Mesenchymal stem cell (in vitro differentiated cells and primary cell): ENCODE data around the gene MT1F.

Source experiments
- DNase-seq: peaks from one replicate; pipeline ENCODE4 v3.0.0-alpha.2; 2013
- H2AFZ ChIP-seq: one replicate; pipeline ENCODE4 v1.6.1; 2013; ENCODE audit warnings: low read depth, mild to moderate bottlenecking, control low read depth, inconsistent platforms, low read length, moderate library complexity
- H2AK5ac ChIP-seq: 2 replicates; pipeline ENCODE4 v1.6.1; 2013; ENCODE audit warnings: low read length, moderate library complexity, mild to moderate bottlenecking, inconsistent platforms; ENCODE audit not compliant: severe bottlenecking
- H2BK120ac ChIP-seq: one replicate; pipeline ENCODE4 v1.6.1; 2013; ENCODE audit warnings: low read depth, mild to moderate bottlenecking, inconsistent platforms, low read length, moderate library complexity
- H2BK12ac ChIP-seq, 2 experiments: one replicate each; pipeline ENCODE4 v1.6.1; 2013; ENCODE audit warnings: inconsistent platforms in 2 of 2, low read length in 2 of 2, mild to moderate bottlenecking in 2 of 2, moderate library complexity in 2 of 2, control low read depth in 1 of 2
- H2BK15ac ChIP-seq: one replicate; pipeline ENCODE4 v1.6.1; 2013; ENCODE audit warnings: mild to moderate bottlenecking, low read depth, inconsistent platforms; ENCODE audit not compliant: poor library complexity, severe bottlenecking
- H2BK5ac ChIP-seq: 2 replicates; pipeline ENCODE4 v1.6.1; 2013; ENCODE audit warnings: low read depth, mild to moderate bottlenecking, low read length, control low read depth, inconsistent platforms; ENCODE audit not compliant: poor library complexity, severe bottlenecking
- H3K14ac ChIP-seq, 2 experiments: one replicate each; pipeline ENCODE4 v1.6.1; 2013; ENCODE audit warnings: inconsistent platforms in 2 of 2, low read length in 2 of 2, control low read depth in 1 of 2, mild to moderate bottlenecking in 1 of 2, moderate library complexity in 1 of 2
- H3K18ac ChIP-seq, 2 experiments: one replicate each; pipeline ENCODE4 v1.6.1; 2013; ENCODE audit warnings: inconsistent platforms in 2 of 2, low read length in 2 of 2, control low read depth in 1 of 2, low read depth in 1 of 2, mild to moderate bottlenecking in 1 of 2
- H3K23ac ChIP-seq, 2 experiments: one replicate each; pipeline ENCODE4 v1.6.1; 2013; ENCODE audit warnings: inconsistent platforms in 2 of 2, low read length in 2 of 2, mild to moderate bottlenecking in 2 of 2, moderate library complexity in 2 of 2, control low read depth in 1 of 2
- H3K27ac ChIP-seq: 2 replicates; pipeline ENCODE4 v1.5.1; 2013; ENCODE audit warnings: mild to moderate bottlenecking, moderate library complexity, low read length, control low read depth, inconsistent platforms; ENCODE audit not compliant: poor library complexity, severe bottlenecking
- H3K27me3 ChIP-seq, 2 experiments: 2 replicates each; pipeline versions ENCODE4 v1.6.1 to v1.7.0; 2013; ENCODE audit warnings: low read length in 2 of 2, mild to moderate bottlenecking in 2 of 2, moderate library complexity in 2 of 2, control low read depth in 1 of 2, inconsistent platforms in 1 of 2; ENCODE audit not compliant: control insufficient read depth in 1 of 2, insufficient read depth in 1 of 2
- H3K36me3 ChIP-seq, 2 experiments: 2 replicates each; pipeline versions ENCODE4 v1.6.1 to v1.7.0; 2013; ENCODE audit warnings: low read length in 2 of 2, control low read depth in 1 of 2, inconsistent platforms in 1 of 2, low read depth in 1 of 2, mild to moderate bottlenecking in 1 of 2; ENCODE audit not compliant: insufficient read depth in 2 of 2, control insufficient read depth in 1 of 2
- H3K4ac ChIP-seq, 2 experiments: one replicate each; pipeline ENCODE4 v1.6.1; 2013; ENCODE audit warnings: inconsistent platforms in 2 of 2, low read length in 2 of 2, mild to moderate bottlenecking in 2 of 2, moderate library complexity in 2 of 2, control low read depth in 1 of 2, low read depth in 1 of 2
- H3K4me1 ChIP-seq: 2 replicates; pipeline ENCODE4 v1.6.1; 2013; ENCODE audit warnings: low read depth, low read length, control low read depth; ENCODE audit not compliant: control insufficient read depth, insufficient read depth
- H3K4me2 ChIP-seq: 2 replicates; pipeline ENCODE4 v1.6.1; 2013; ENCODE audit warnings: low read length, mild to moderate bottlenecking, inconsistent platforms; ENCODE audit not compliant: poor library complexity, severe bottlenecking
- H3K4me3 ChIP-seq, 2 experiments: 2 replicates each; pipeline versions ENCODE4 v1.5.1 to v1.7.0; 2013; ENCODE audit warnings: low read length in 2 of 2, mild to moderate bottlenecking in 2 of 2, control low read depth in 1 of 2, low read depth in 1 of 2; ENCODE audit not compliant: insufficient read depth in 1 of 2
- H3K79me1 ChIP-seq: replicated peaks from 2 replicates; pipeline ENCODE4 v1.6.1; 2013; ENCODE audit warnings: mild to moderate bottlenecking, control low read depth, low read length, inconsistent platforms; ENCODE audit not compliant: poor library complexity, severe bottlenecking
- H3K9ac ChIP-seq: 2 replicates; pipeline ENCODE4 v1.7.0; 2013; ENCODE audit warnings: mild to moderate bottlenecking, low read length, moderate library complexity
- H3K9me3 ChIP-seq: 2 replicates; pipeline ENCODE4 v1.7.0; 2013; ENCODE audit warnings: mild to moderate bottlenecking, low read length; ENCODE audit not compliant: control insufficient read depth
- H4K8ac ChIP-seq: one replicate; pipeline ENCODE4 v1.6.1; 2013; ENCODE audit warnings: inconsistent platforms, mild to moderate bottlenecking, low read length, moderate library complexity
- H4K91ac ChIP-seq: one replicate; pipeline ENCODE4 v1.6.1; 2013; ENCODE audit warnings: mild to moderate bottlenecking, low read length, inconsistent platforms
- WGBS: methylation state at CpG from one replicate; pipeline ENCODE4 v1.1.7; 2013; ENCODE audit warnings: mixed read lengths; 5-methylcytosine and 5-hydroxymethylcytosine counted together

The MT1F gene

DNA sequence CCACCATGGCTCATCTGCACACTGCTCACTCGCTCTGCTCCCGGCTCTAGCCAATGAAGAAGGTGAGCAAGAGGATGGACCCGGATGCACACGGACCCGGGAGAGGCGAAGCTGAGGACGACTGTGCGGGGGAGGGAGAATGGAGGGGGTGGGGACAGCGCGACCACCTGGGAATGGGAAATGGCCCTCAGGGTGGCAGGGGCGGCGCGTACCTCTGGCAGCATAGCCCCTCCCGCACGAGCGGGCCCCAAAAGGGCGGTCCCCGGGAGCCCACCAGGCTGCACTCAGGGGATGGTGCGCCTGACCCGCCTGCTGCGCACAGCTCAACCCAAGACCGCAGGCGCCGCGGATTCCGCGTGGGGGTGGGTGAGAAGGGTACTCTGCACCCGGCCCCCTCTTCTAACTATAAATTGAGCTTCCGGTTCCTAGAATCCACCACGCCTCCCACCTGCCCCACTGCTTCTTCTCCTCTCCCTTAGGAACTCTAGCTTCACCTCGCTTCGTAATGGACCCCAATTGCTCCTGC, 18.0 kb downstream of the MT1F start:
- Histone ChIP-seq H2AFZ (no peak overlapping the region), H3K4ac (no peak overlapping the region), H4K8ac (no peak overlapping the region), H3K36me3 (no peaks in the 10 kb centered on the region), H3K4me1 (peaks cover 7% of the 10 kb centered on the region), H3K23ac (no peak overlapping the region), H3K27me3 (peaks cover 14 to 46% of the 10 kb centered on the region in 2 experiments), H3K79me1 (no peaks in the 10 kb centered on the region), H3K27ac (no peak overlapping the region), H3K4me3 (peak overlapping the region in 1 of 2 experiments; percentile 24), H2BK12ac (no peak overlapping the region), H3K9me3 (no peaks in the 10 kb centered on the region), H3K4me2 (peak overlapping the region; percentile 24), H4K91ac (no peak overlapping the region), H3K9ac (no peak overlapping the region), H3K18ac (no peak overlapping the region), H3K14ac (no peak overlapping the region), H2BK15ac (no peak overlapping the region), H2BK120ac (no peak overlapping the region), H2BK5ac (no peak overlapping the region), H2AK5ac (no peak overlapping the region)
- WGBS = under 1% methylated on average over 26 of the region's 32 CpGs
- DNase-seq = no peak

DNA sequence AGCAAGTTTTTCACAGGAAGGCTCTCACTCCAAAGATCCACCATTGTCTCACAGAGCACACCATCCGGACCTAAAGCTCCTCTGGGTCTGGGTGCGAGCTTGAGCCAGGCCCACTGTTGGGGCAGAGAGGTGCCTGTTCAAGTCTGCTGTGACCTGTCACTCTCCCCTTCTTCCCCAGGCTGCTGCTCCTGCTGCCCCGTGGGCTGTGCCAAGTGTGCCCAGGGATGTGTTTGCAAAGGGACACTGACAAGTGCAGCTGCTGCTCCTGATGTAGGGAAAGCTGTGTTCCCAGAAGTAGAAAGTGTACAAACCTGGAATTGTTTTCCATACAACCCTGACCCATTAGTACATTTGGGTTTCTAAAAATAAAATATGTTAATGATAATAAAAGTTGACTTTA, 19.7 kb downstream of the MT1F start:
- Histone ChIP-seq H3K4ac (no peak overlapping the region), H4K91ac (no peak overlapping the region), H4K8ac (no peak overlapping the region), H3K9me3 (no peaks in the 10 kb centered on the region), H2BK12ac (no peak overlapping the region), H2BK120ac (no peak overlapping the region), H2AFZ (no peak overlapping the region), H2BK15ac (no peak overlapping the region), H3K14ac (no peak overlapping the region), H3K36me3 (no peaks in the 10 kb centered on the region), H3K4me3 (no peak overlapping the region), H3K27ac (no peak overlapping the region), H3K27me3 (peaks cover 13 to 29% of the 10 kb centered on the region in 2 experiments), H3K23ac (no peak overlapping the region), H2AK5ac (no peak overlapping the region), H3K9ac (no peak overlapping the region), H3K18ac (no peak overlapping the region), H2BK5ac (no peak overlapping the region), H3K79me1 (no peaks in the 10 kb centered on the region), H3K4me1 (peaks cover 9% of the 10 kb centered on the region), H3K4me2 (no peak overlapping the region)
- no peak for DNase-seq
- WGBS = 85% methylated on average over 3 of the region's 3 CpGs

DNA sequence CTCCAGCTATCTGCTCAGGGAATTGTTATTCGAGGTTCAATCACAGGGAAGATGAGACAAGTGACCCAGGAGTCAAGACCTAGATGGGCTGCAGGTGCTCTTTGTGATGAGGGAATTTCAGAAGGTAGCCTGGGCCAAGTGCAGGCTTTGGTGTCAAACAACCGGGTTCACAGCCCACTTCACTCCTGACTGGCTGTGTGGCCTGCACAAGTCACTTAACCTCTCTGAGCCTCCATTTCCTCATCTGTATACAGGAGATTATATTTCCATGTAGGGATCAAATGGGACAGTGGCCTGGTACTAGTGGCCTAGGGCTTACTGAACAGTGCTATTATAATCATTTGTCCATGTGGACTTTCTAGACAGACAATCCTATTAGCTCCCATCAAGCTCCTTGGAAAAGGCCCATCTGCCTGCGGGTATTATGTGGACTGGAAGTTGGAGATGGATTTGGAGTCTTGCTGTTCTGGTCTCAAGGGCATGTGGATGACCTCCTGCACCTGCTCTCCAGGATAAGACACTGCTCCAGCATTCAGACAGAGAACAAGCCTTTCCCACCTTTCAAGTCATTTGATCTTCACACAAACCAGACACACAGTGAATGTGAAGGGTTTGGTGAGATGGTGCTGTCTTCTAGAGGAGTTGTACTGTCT, 21.4 kb downstream of the MT1F start:
- no peaks in the 10 kb centered on the region for H3K9me3 ChIP-seq

GRCh38 chr16:56679818-56680217, 22.1 kb downstream of the MT1F start:
- Histone ChIP-seq H3K4me1 (peaks cover 16% of the 10 kb centered on the region), H3K36me3 (no peaks in the 10 kb centered on the region), H2BK5ac (no peak overlapping the region), H3K27ac (no peak overlapping the region), H3K27me3 (peaks cover 10 to 24% of the 10 kb centered on the region in 2 experiments), H2AFZ (no peak overlapping the region), H3K14ac (no peak overlapping the region), H2BK120ac (no peak overlapping the region), H3K9me3 (no peaks in the 10 kb centered on the region), H3K4me3 (no peak overlapping the region), H3K9ac (no peak overlapping the region), H2BK15ac (no peak overlapping the region), H4K8ac (no peak overlapping the region), H3K4me2 (no peak overlapping the region), H3K4ac (no peak overlapping the region), H3K18ac (no peak overlapping the region), H2BK12ac (no peak overlapping the region), H3K79me1 (no peaks in the 10 kb centered on the region), H4K91ac (no peak overlapping the region), H2AK5ac (no peak overlapping the region), H3K23ac (no peak overlapping the region)
- no peak for DNase-seq
- 86% methylated on average over 5 of the region's 6 CpGs for WGBS

More for the DNA sequence above, 21.4 kb downstream of the MT1F start:
- 90% methylated on average over 2 of the region's 3 CpGs for WGBS
- Histone ChIP-seq H3K4me2 (no peak overlapping the region), H4K91ac (no peak overlapping the region), H3K27ac (no peak overlapping the region), H3K4me3 (no peak overlapping the region), H3K4ac (no peak overlapping the region), H3K79me1 (no peaks in the 10 kb centered on the region), H3K36me3 (no peaks in the 10 kb centered on the region), H2AFZ (no peak overlapping the region), H3K18ac (no peak overlapping the region), H2BK5ac (no peak overlapping the region), H3K27me3 (peaks cover 10 to 24% of the 10 kb centered on the region in 2 experiments), H3K4me1 (peaks cover 16% of the 10 kb centered on the region), H3K9ac (no peak overlapping the region), H3K14ac (no peak overlapping the region), H2AK5ac (no peak overlapping the region), H4K8ac (no peak overlapping the region), H3K23ac (no peak overlapping the region), H2BK12ac (no peak overlapping the region), H2BK15ac (no peak overlapping the region), H2BK120ac (no peak overlapping the region)
- DNase-seq = no peak
